Stimulated activated CD4-positive, alpha-beta T cell treated with anti-CD3 and anti-CD28 coated beads, TNF-alpha, amount 100 ng/mL, for 24 hours (primary cell): ENCODE data around the gene ACOT7.
"Not testable (repeated sequence)": the region's sequence is repeated elsewhere in the genome, so short reads cannot be mapped to it uniquely, and the experiment has no call there.

Experiments used
- DNase-seq, 3 experiments: peaks; one replicate each; pipeline ENCODE4 v3.0.0-alpha.2; 2020; ENCODE audit warnings: low read depth in 3 of 3

The ACOT7 gene

GRCh38 chr1:6399294-6399693, 5.7 kb upstream of the ACOT7 start:
- DNase-seq: no peak

GRCh38 chr1:6397844-6398441, 4.4 kb upstream of the ACOT7 start:
- DNase-seq: no peak

- no peak for DNase-seq
These were observed 3.4 kb upstream of the ACOT7 start for GRCh38 chr1:6396998-6397397.

GRCh38 chr1:6395781-6396244, 2.2 kb upstream of the ACOT7 start:
- DNase-seq: not testable (repeated sequence)

GRCh38 chr1:6395130-6395529, 1.6 kb upstream of the ACOT7 start:
- DNase-seq: not testable (repeated sequence)

GRCh38 chr1:6392809-6393399, 663 bp downstream of the ACOT7 start:
- no peak for DNase-seq

GRCh38 chr1:6391951-6392808, 1.4 kb downstream of the ACOT7 start:
- no peak for DNase-seq

- DNase-seq: no peak
These were observed 3.6 kb downstream of the ACOT7 start for GRCh38 chr1:6389971-6390370.

GRCh38 chr1:6386371-6386949, 7.1 kb downstream of the ACOT7 start:
- no peak for DNase-seq

- no peak for DNase-seq
These were observed 7.9 kb downstream of the ACOT7 start for GRCh38 chr1:6385488-6386191.

GRCh38 chr1:6384962-6385361, 8.6 kb downstream of the ACOT7 start:
- no peak for DNase-seq

- no peak for DNase-seq
These were observed 9.4 kb downstream of the ACOT7 start for GRCh38 chr1:6384135-6384534.

GRCh38 chr1:6380037-6380436, 13.5 kb downstream of the ACOT7 start:
- no peak for DNase-seq

GRCh38 chr1:6378096-6378746, 15.3 kb downstream of the ACOT7 start:
- DNase-seq: no peak

GRCh38 chr1:6373961-6374720, 19.4 kb downstream of the ACOT7 start:
- no peak for DNase-seq

GRCh38 chr1:6372236-6372635, 21.3 kb downstream of the ACOT7 start:
- not testable (repeated sequence) for DNase-seq

GRCh38 chr1:6370006-6370405, 23.6 kb downstream of the ACOT7 start:
- DNase-seq: no peak

GRCh38 chr1:6367381-6368012, 26.1 kb downstream of the ACOT7 start:
- DNase-seq: no peak

GRCh38 chr1:6365047-6365446, 28.5 kb downstream of the ACOT7 start:
- DNase-seq: peak in 1 of 3 experiments; percentile 21
